ENCODE measurements around the gene TANC1.

GRCh38 chr2:158990397-158991214 is 22.2 kb downstream of the TANC1 start:
- TF ChIP-seq ATOH8 (CRISPR knock-in tag; IDR thresholded peaks at IDR 0.05; ENCODE audit: low read depth) (no peak), CHD4 (IDR thresholded peaks at IDR 0.05; ENCODE audit: borderline replicate concordance) (no peak)

Measured in A549 (cell line).